SHP77 (cell line): ENCODE data around the gene NAT8.
"Not testable (repeated sequence)": the region's sequence is repeated elsewhere in the genome, so short reads cannot be mapped to it uniquely, and the experiment has no call there.

ENCODE experiments used
- DNase-seq, 2 experiments: peaks; one replicate each; lab custom pipeline; 2025; lab: John Stamatoyannopoulos, UW

The NAT8 gene, protein sequence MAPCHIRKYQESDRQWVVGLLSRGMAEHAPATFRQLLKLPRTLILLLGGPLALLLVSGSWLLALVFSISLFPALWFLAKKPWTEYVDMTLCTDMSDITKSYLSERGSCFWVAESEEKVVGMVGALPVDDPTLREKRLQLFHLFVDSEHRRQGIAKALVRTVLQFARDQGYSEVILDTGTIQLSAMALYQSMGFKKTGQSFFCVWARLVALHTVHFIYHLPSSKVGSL

DNA sequence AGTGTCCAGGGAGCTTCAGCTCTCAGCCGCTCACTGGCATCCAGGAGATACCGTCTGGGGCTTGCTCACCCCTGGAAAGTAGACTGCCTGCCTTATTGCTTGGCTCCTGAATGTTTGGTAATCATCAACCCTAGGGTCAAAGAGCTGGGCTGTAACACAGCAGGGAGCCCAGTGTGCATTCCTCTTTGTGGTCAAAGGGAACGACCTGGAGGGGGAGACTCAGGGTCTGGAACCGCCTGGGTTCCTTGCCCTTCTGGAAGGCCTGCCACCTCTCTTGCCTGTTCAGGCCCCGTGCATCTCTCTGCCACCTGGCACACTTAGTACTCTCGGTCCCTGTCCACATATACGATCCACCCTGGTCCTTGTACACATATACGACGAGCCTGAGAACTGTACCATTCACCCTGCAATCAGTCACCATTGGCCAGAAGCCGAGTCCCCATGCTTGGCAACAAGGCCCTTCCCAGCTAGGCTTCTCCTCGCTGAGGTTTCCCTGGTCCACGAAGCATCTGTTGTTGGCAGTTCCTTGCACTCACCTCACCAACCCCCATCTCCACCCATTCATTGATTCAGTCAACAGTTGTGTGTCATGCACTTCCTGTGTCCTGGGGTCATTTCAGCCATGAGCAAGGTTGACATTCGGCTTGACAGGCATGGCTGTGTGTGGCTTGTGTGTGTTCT lies at the start of gene NAT8:
Gene NAT8 (minus strand): TSS at position 85 of the 681 bp plus-strand sequence. CDS start 794 bp downstream, outside the sequence.
- no peak for DNase-seq

DNA sequence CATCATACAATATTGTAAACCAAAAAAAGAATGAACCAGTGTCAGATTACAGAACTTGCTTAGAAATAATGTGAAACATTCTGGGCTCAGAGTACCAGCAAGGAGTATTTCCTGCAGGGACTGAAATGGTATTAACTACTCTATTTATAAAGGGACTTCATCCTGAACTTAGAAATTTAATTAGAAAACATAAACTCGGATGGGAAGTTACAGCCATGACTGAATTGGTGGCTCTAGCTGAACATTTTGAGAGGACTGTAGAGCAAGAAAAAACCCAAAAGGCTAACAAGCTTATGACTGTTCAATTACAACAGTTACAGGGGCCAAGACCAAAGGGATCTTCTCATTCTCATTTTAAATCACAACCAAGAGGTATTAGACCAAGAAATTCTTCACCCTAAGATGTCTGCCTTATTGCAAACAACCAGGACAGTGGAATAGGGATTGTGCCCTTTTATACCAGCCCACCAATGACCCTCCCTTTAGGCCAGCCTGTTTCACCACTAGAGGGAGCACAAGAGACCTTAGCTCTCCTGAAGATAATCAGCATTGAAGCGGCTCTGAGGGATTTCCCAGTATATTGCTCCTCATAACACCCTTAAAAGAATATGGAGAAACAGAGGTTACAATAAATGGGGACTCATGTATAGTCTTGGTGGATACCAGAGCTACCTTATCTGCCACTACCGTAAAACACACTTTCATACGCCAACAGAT lies 48.3 kb upstream of the NAT8 start:
- DNase-seq, result peak; percentile 25 to 37

DNA sequence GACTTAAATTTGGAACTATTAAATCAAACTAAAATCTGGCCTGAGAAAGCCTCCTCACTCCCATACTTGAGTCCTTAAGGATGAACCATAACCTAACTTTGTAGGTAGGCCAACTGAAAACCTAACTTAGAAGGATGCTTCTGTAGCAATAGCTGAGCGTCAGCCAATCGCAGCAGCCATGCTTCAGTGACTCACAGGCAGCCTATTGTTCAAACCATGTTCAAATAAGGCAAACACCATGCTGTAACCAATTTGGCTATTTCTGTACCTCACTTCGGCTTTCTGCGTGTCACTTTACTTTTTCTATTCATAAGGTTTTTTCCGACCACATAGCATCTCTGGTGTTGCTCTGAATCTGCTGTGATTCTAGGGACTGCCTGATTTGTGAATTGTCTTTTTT lies 46.3 kb upstream of the NAT8 start:
- DNase-seq, result not testable (repeated sequence)

DNA sequence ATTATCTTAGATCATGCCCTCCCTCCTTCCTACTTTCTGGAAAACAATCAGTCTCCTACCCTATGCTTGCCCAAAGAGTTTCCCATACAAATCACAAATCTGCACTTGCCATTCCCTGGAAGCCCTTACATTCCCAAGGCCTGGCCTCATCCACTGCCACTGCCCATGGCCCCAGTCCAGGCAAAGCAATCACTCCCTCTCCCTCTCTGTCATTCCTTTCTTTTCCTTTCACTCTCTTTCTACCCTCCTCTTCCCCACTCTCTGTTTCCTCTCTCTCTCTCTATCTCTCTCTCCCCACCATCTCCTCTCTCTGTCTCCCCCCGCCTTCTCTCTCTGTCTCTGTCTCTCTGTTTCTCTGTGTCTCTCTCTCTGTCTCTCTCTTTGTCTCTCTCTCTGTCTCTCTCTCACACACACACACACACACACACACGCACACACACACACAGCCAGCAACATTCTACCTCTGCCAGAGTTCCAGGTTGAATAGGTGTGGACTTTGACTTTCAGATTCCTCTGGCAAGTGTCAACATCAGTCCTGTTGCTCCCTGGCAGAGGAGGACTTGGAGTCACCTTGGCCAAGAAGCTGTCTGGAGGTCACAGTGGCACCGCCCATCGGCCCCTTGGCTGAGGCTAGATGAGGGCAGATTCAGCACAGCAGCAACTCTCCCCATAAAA lies 43.7 kb upstream of the NAT8 start:
- DNase-seq, result no peak

DNA sequence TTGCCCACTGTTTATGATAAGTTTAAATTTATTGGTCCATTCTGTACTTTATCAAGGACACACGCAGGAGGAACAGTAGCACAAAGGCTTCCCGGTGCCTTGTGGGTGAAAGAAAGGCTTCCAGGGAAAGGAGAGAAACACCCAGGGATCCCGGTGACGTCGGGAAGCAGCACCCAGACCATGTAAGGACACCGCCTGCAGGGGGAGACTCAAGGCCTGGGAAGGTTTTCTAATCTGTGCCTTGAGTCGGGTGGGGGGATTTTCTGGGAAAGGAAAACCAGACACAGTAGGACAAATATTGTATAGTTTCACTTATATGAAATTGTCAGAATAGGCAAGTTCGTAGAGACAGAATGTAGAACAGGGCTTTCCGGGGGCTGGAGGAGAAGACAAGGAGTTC lies 42.7 kb upstream of the NAT8 start:
- DNase-seq, result peak in 1 of 2 experiments; percentile 23

DNA sequence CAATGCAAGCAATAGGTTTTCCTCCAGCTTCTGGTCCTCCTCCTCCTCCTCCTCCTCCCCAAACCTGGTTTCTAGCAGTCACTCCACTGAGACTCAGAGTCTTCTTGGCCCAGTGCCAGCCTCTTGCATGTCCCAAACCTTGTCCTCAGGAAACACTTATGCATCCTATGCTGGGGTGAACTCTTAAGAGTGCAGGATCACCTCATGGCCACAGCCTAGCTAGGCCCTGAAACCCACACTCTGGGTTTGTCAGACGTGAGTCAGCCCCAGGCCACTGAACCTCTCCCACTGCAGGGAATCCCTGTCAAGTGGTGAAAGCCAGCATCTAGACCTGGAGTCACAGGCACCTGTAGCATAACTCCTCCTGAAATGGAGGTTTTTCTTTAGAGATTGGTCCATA lies 42.1 kb upstream of the NAT8 start:
- DNase-seq, result not testable (repeated sequence)

DNA sequence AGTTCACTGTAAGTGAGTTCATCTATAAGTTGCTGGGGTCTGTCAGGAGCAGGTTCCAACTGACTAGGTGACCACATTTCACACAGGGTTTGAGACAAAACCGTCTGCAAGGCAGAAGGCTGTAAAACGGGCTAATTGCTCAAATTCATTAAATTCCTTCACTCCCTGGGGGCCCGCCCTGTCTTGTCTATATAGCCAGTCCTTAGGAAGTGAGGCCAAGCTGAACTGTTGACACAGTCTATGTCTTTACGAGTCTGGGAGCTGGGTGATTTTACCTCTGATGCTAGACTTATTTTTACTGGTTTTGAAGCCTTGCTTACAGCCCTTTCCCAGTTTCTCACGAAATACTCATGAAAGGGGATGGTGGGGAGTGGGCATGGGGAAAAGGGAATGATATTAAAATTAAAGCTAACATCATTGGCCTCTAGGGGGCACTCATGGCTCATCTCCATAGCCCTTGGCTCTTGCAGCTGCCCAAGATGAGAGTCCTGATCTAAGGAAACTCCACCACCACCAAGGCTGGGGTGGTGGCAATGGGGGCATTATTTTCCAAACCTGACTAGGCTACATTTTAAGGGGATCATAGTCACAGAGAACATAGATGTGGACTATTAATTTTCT lies 37.8 kb upstream of the NAT8 start:
- DNase-seq, result peak; percentile 45 to 52

DNA sequence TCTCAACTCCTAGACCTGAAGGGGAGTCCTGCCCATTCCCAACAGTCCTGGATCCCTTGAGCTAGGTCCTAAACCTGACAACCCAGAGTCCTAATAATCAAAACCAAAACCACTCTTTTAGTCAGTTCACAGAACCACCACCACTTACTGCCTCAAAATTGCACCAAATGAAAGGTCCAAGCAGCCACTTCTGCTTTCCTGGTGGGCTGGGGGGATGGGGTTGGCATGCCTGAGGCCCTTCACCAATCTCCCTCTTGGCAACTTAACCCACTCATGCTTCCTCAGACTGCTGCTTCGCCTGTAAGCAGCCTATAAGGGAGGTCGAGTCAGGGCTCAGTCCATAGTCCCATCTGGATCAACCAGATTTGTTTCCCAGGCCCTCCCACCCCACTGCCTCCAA lies 37.0 kb upstream of the NAT8 start:
- DNase-seq, result not testable (repeated sequence)

DNA sequence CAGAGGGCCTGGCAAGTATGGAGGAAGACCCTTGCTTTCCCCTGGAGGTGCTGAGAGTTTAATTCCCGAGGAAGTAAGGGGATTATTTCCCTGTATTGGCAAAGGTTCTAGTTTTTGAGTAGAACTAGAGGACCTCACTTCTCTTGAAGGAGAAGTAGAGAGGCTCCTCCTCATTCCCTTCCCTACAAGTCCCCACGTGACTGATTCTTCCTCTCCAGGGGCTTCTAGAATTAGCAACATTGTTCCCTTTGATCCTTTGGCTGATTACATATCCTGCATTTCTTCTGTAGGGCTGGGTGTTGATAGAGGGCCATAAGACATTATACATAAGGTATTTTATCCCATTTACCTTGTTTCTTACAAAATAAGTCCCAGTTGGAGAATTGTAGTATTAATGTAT lies 35.8 kb upstream of the NAT8 start:
- DNase-seq, result not testable (repeated sequence)

DNA sequence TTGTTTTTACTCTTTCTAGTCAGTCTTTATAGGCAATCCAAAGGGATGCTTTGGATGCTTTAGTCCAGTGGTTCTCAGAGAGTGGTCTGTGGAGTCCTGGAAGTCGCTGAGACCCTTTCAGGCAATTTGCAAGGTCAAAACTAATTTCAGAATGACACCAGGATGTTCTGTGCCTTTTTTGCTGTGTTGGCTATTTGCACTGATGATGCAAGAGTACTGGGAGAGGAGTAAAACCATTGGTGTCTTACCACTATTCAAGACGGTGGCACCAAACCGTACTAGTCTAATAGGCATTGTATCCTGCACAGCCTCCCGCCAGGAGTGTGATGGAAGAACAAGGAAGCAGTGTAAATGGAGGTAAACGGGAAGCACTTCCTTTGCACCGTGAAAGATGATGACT lies 34.0 kb upstream of the NAT8 start:
- DNase-seq, result not testable (repeated sequence)

DNA sequence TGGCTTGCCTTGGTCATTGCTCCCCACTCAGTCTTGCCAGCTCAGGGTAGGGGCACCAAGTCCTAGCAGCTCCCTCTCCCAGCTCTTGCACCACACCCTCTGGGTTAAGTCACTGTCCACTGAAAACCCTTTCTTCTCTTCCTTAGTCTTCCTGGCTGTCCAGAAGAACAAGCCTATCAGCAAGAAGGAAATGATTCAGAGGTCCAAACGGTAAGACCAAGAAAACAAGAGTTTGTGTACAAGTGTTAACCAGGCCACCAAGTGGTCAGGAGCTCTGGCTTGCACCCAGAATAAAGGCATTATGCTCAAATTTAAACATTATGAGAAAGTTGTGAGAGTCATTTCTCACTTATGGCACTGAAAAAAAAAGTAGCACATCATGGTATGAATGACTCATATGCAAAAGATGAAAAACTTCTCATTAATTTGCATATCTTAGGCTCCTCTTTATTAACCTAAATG lies 32.5 kb upstream of the NAT8 start:
- DNase-seq, result not testable (repeated sequence)

DNA sequence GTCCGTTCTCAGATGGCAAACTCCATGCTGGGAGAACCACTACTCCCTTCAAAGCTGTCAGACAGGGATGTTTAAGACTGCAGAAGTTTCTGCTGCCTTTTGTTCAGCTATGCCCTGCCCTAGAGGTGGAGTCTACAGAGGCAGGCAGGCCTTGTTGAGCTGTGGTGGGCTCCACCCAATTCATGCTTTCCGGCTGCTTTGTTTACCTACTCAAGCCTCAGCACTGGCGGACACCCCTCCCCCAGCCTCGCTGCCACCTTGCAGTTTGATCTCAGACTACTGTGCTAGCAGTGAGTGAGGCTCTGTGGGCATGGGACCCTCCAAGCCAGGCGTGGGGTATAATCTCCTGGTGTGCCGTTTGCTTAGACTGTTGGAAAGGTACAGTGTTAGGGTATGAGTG lies 27.8 kb upstream of the NAT8 start:
- DNase-seq, result peak; percentile 5 to 32

DNA sequence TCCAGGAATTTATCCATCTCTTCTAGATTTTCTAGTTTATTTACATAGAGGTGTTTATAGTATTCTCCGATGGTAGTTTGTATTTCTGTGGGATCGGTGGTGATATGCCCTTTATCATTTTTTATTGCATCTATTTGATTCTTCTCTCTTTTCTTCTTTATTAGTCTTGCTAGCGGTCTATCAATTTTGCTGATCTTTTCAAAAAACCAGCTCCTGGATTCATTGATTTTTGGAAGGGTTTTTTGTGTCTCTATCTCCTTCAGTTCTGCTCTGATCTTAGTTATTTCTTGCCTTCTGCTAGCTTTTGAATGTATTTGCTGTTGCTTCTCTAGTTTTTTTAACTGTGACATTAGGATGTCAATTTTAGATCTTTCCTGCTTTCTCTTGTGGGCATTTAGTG lies 25.0 kb upstream of the NAT8 start:
- not testable (repeated sequence) for DNase-seq

DNA sequence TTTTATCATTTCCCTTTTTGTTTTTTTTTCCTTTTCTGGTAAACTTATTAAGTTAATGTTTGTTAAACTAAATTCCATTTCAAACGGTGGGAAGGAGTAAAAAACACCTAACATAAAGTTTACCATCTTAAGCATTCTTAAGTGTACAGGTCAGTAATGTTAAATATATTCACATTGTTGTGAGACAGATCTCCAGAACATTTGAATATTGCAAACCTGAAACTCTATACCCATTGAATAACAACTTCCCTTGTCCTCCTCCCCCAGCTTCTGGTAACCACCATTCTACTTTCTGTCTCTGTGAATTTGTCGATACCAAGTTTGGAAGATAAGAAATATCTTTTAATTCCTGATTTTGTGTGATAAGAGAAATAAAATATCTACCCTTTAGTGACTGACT lies 12.0 kb upstream of the NAT8 start:
- no peak for DNase-seq

DNA sequence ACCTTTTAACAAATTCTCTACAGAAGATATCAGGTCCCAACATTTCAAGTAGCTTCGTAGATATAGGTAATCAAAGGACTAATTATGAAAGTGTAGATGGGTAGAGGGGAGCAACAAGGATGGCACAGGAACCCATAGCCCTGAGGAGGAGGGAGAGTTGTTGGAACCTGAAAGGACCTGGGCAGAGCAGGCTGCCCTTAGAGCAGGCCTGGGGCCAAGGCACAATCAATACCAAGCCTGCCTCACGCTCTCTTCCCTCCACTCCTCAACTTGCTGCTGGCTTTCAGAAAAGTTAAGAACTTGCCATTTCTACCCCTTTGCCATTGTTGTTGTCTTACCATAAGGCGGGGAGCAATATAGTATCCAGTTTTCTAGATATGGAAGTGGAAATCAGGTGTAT lies 10.1 kb upstream of the NAT8 start:
- DNase-seq, result no peak

DNA sequence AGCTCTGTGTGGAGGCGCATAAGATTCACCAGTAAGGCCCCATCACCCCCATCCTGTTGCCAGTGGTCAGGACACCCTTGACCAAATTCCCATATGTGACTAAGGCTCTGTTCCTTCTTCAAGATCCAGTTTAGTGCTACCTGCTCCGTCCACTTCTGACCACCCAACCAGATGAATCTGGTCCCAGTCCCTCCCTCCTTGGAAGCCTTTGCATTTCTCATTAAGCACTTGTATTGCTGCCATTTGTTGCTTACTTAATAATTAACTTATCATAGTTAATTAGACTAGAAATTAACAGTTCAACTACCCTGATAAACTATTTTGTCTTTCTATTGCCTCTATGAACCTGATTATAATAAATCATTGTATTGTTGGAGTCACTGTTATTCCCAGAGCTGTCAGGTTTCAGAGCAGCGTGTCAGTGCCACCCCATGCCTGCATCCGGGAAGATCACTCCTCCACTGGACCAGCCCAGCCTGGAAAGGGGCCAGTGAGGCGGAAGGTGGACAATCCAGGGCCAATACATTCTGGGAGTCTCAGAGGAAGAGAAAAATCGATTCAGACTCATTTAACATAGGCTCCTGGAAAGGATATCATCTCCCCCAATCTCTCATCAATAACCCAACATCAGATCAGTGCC lies 9.5 kb upstream of the NAT8 start:
- no peak for DNase-seq

DNA sequence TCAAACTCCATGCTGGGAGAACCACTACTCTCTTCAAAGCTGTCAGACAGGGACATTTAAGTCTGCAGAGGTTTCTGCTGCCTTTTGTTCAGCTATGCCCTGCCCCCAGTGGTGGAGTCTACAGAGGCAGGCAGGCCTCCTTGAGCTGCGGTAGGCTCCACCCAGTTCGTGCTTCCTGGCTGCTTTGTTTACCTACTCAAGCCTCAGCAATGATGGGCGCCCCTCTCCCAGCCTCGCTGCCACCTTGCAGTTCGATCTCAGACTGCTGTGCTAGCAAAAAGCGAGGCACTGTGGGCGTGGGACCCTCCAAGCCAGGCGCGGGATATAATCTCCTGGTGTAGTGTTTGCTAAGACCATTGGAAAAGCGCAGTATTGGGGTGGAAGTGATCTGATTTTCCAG lies 5.5 kb upstream of the NAT8 start:
- peak in 1 of 2 experiments; percentile 25 for DNase-seq

DNA sequence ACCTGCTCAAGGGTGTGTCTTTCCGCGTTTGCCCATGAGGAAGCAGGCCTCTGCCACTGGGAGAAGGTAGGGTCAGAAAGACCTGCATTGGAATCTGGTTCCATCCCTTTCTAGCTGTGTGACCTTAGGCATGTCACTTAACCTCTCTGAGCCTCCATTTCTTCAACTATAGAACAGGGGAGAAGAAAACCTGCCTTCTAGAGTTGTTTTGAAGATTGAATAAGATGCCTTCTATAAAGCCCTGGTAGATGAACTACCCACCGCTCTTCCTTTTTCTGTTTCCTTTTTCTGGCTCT lies 507 bp downstream of the NAT8 start:
- DNase-seq, result no peak

DNA sequence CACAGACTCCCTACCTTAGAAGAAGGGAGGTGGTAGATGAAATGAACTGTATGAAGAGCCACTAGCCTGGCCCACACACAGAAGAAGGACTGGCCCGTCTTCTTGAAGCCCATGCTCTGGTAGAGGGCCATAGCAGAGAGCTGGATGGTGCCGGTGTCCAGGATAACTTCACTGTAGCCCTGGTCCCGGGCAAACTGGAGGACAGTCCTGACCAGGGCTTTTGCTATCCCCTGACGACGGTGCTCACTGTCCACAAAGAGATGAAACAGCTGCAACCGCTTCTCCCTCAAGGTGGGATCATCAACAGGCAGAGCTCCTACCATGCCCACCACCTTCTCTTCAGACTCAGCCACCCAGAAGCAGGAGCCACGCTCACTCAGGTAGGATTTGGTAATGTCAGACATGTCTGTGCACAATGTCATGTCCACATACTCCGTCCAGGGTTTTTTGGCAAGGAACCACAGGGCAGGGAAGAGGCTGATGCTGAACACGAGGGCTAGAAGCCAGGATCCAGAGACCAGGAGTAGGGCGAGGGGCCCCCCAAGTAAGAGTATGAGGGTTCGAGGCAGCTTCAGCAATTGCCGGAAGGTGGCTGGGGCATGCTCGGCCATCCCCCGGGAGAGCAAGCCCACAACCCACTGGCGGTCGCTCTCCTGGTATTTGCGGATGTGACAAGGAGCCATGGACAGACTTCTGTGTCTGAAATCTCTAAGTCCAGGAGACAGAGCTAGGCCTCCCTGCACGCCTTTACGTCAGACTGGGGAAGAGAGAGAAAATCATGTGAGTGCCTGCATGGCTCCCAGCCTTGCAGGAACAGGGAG lies 1.1 kb downstream of the NAT8 start:
- DNase-seq, result no peak

DNA sequence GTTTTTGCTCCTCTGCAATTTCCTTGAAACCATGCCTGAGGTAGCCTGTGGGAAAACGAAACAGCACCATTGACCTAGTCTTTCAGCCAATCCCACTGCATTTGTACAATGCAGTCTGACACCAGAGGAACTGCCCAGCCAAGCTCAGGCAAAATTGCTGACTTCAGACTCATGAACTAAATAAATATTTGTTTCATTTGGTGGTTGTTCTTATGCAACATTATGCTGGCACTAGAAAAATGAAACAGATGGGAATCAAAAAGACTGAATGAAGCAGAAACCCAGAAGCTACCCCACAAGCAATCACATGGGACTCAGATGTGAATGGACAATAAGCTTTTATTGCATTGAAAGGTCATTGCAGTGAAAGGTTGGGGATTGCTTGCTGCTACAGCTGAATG lies 1.7 kb downstream of the NAT8 start:
- DNase-seq, result no peak

DNA sequence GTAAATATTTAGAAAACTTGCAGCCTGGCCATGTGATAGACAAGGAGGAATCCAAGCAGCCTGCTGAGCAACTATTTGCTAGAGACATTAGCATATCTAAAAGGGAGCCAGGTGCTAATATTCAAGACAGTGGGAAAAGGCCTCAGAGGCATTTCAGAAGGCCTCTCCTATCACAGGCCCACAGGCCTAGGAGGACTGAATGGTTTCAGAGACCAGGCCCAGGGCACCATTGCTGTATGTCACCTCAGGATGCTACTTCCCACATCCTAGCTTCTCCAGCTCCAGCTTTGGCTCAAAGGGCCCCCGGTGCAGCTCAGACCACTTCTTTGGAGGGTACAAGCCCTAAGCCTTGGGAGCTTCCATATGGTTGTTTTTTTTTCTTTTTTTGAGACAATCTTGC lies 3.8 kb downstream of the NAT8 start:
- no peak for DNase-seq
